Myocyte (in vitro differentiated cells): Measurements from ENCODE around the gene STRBP. TPM values are rescaled to one million over a fixed set of nuclear protein-coding genes. Genes with fewer than 3 reads are reported as not detected.
"Not testable (repeated sequence)": the region's sequence is repeated elsewhere in the genome, so short reads cannot be mapped to it uniquely, and the experiment has no call there.

Source experiments
- DNase-seq: peaks from one replicate; pipeline ENCODE4 v3.0.0-alpha.2; 2012; ENCODE audit warnings: low read depth
- total RNA-seq: library from RNA; depleted of rRNA; stranded (reverse); fragments of >200 nt; gene quantifications from 2 replicates; pipeline ENCODE4 v1.2.3, GENCODE V29; 2014

STRBP gene
- total RNA-seq, 1 donor from 2014 or later = 2.3 TPM

DNA sequence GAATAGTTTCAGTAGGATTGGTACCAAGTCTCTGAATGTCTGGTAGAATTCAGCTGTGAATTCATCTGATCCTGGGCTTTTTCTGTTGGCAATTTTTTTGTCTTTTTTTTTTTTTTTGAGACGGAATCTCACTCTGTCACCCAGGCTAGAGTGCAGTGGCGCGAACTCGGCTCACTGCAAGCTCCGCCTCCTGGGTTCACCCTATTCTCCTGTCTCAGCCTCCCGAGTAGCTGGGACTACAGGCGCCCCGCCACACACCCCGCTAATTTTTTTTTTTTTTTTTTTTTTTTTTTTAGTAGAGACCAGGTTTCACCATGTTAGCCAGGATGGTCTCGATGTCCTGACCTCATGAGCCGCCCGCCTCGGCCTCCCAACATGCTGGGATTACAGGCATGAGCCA lies 67.9 kb downstream of the STRBP start:
- DNase-seq = not testable (repeated sequence)

DNA sequence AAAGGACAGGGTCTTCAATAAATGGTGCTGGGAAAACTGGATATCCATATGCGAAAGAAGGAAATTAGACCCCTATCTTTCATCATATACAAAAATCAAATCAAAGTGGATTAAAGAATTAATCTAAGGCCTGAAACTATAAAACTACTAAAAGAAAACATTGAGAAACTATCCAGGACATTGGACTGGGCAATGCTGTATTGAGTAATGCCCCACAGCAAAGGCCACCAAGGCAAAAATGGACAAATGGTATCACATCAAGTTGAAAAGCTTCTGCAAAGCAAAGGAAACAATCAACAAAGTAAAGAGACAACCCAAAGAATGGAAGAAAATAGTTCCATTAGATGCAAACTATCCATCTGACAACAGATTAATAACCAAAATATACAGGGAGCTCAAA lies 72.3 kb downstream of the STRBP start:
- no peak for DNase-seq

DNA sequence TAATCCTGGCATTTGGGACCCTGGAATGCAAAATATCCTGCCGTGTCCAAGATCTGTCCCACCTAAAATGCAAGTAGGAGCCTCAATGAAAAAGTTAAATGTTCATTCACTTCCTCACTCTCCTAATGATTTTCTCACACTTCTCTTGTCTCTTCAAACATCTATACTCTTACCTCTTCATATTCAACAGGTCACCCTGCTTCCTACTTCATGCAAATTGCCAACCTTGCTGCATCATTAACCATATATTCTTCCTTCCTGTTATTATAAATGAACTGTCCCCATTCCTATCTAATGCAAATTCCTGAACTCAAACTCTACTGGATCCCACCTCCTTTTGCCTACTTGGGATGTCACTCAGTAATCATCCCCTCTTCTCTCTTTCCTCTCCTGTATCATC lies 74.4 kb downstream of the STRBP start:
- no peak for DNase-seq

DNA sequence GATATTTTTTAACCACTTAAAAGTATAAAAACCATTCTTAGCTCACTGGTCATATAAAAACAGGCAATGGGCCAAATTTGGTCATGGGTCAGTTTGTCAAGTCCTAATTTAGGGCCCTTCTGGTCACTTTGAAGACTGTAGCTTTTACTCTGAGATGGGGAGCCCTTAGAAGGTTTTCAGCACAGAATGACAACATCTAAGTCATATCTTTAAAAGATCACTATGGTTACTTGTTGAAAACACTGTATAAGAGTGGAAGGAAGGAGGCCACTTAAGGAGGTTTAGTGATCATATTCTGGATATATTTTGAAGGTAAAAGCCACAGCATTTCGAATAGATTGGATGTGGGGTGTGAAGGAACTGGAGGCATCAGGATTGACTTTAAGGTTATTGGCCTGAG lies 76.7 kb downstream of the STRBP start:
- DNase-seq = no peak

DNA sequence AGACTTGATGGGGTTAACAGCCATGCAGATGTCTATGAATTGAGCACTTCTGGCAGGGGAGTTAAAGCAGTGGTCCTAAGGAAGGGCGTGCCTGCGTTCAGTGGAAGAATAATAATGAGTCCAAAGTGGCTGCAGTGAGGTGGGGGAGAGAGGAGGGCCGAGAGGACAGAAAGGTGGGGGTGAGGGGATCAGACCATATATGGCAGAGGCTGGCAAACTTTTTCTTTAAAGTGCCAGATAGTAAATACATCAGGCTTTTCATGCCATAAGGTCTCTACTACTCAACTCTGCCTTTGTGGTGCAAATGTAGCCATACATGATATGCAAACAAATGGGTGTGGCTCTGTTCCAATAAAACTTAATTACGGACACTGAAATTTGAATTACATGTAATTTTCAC lies 77.1 kb downstream of the STRBP start:
- no peak for DNase-seq

DNA sequence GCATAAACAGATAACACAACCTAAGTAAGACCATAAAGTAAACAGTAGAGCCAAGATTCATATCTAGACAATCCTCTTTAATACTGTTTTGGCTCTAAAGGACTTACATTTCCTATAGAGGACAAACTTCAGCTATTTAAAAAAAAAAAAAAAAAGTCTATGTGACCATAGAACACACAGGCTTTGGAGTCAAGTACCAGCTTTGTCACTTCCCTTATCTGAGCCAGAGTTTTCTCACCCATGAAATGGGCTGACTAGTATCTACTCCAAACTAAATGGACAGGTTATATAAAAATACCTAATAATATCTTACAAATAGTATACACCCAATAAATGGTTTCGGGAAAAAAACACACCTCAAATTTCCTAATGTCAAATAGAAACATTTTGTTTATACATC lies 81.3 kb downstream of the STRBP start:
- no peak for DNase-seq

DNA sequence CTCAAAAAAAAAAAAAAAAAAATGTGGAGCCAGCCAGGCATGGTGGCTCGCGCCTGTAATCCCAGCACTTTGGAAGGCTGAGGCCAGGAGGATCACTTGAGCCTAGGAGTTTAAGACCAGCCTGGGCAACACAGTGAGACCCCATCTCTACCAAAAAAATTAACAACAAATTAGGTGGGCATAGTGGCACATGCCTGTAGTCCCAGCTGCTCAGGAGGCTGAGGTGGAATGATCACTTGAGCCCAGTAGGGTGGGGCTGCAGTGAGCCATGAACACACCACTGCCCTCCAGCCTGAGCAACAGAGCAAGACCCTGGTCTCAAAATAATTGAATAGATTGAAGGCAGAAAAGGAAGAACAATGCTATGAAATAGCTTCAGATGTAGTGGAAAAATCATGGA lies 82.4 kb downstream of the STRBP start:
- not testable (repeated sequence) for DNase-seq

DNA sequence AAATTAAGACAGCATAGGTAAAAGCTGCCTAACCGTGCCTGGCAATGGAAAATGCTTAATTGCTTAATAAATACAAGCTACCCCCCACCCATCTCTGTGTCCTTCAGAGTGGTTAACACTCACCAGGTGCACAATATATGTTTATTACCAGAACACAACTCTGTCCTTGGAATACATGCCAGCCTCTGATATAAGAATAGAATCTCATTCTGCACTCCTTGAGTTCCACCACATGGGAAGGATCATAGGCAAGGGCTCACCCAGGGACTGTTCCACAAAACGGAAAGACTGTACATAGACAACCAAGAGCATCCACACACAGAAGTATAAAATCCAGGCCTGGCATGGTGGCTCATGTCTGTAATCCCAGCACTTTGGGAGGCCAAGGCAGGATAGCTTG lies 91.4 kb downstream of the STRBP start:
- no peak for DNase-seq

DNA sequence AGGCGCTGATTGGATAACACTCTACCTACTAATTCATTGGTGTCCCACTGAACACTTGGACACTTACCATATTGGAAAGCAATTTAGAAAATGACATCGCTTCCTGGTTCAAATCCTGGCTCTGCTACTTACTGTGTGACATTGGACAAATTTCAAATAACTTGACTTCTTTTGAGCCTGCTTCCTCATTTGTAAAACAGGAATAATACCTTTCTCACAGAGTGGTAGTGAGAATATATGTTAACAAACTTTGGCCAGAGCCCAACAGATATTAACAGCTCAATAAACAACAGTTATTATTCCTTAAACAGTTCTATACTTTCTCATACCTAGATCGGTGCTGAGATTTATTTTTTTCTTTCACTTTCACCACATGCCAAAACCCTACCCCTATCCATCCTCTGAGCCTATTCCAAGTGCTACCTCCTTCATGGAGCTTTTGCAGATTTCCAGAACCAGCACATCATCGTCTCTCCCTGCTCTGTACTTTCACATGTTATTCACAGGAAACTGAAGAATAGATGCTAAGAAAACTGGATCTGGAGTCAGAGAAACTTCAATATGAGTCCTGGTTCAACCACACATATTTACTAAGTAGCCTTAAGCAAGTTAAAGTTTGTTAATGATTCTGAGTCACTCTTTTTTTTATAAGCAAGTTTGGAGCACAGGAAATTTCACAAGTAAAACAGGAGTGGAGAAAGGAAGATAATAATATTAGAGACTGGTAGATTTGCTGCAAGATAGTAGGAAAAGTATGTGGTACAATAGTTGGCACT lies 92.3 kb downstream of the STRBP start:
- DNase-seq = no peak

DNA sequence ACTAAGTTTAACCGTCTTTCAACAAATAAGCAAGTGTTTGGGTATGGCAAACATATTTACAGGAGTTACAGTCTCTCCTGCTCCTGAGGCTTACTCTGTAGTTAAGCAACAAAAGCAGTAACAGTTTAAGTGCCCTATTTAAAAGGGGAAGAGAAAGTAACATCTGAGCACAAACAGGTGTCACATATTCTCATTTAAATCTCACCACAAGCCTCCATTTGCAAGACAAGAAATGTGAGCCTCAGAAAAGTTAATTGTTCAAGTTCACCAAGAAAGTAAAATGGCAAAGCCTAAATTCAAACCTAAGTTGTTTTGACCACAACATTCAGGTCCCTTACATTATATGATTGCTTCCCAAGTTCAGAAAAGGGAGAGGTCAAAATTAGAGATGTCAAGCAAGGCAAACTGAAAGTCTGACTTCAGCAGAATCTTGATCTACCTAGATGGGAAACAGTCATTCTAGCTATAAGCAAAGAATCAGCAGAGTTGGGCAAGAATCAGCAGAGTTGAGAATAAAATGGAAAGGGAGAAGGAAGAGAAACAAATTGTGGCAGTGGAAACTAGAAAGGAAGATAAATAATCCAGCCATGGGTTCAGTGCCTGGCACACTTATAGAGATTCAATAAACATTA lies 93.4 kb downstream of the STRBP start:
- DNase-seq = no peak

DNA sequence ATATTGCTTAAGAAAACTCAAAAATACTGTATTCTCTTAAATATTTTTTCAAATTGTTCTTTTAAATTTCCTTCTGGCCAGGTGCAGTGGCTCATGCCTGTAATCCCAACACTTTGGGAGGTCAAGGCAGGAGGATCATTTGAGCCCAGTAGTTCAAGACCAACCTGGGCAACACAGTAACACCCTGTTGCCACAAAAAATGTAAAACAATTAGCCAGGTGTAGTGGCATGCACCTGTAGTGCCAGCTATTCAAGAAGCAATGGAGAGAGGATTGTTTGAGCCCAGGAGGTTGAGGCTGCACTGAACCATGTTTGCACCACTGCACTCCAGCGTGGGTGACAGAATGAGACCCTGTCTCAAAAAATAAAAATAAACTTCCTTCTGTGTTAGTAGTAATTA lies 94.3 kb downstream of the STRBP start:
- DNase-seq = no peak

DNA sequence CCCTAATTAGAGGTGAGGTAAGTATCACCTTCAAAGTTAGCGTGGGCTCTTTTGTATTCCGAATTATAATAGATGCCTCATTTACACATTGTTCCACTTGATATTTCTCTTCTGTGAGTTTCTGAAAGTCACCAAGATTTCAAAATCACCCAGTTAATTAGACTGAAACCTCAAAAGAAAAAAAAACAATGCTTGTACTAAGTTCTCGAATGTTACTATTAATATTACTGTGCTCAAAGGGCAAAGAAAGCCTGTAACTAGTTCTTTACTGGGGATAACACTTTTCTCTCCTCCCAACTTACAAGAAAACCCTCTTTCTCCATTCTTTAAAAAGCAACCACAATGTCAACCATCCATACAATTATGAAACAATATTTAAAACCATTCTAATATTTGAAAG lies 98.5 kb downstream of the STRBP start:
- no peak for DNase-seq

DNA sequence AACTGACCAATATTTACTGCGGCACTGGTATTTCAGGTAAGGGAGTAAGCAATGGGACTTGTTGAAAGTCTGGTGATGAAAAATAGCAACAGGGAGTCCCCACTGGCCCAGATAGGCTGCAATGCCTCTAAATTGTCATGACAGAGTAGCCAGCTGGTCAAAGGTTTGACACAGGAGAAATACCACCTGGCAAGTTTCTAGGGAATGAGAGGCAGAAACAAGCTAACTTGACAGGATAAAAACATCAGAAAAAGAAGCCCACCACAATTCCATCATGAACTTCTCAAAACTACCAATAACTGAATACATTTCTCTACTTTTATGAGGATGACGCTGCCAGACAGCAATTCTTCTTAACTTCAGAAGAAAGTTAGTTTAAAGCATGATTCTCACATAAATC lies 99.8 kb downstream of the STRBP start:
- DNase-seq = no peak

DNA sequence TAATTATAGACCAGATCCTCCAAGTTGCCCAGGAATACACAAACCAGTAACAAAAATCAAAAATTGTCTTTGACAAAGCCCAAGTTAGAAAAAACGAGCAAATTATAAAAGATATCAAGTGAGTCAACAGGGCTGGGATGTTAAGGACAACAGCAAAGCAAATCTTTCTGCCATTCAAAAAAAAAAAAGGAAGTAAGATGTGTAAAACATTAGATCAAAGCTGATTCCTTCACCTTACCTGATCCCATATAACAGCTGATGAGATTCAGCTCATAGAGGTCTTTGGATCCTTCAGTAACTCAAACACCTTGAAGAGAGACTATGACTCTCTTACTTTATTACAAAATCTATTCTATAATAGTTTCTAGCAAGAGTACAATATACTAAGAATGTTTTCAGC lies 100.9 kb downstream of the STRBP start:
- DNase-seq = no peak

DNA sequence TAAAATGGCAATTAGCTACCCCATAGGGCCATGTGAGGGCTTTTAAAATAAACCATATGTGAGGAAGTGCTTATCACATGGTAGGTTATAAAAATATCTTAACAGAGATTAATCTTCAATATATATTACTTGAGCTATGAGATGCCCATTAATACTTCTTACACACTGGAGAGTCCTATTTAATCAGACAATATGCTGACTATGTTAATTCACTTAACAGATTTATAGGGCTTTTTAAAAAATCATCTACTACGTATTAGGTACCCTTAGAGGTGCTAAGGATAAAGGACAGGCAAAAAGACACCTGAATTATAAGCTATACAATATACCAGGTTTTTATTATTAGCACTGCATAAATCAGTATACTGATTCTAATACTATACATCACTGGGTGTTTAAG lies 102.6 kb downstream of the STRBP start:
- no peak for DNase-seq

DNA sequence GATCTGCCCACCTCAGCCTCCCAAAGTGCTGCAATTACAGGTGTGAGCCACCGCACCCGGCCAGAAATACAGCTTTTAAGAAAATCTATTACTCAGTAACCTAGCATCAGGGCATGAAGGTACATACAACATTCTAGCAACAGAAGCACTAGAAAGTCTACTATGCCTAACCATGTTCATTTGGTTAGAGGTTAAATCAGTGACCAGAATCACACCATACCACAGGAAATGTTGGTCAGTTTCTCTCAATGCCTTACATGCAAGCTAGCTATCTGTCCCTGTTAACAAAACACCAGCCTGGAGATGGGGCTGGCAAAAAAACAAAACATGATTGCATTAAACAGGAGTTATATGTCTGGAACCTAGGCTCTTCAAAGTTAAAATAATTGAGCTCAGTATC lies 104.1 kb downstream of the STRBP start:
- DNase-seq = no peak

DNA sequence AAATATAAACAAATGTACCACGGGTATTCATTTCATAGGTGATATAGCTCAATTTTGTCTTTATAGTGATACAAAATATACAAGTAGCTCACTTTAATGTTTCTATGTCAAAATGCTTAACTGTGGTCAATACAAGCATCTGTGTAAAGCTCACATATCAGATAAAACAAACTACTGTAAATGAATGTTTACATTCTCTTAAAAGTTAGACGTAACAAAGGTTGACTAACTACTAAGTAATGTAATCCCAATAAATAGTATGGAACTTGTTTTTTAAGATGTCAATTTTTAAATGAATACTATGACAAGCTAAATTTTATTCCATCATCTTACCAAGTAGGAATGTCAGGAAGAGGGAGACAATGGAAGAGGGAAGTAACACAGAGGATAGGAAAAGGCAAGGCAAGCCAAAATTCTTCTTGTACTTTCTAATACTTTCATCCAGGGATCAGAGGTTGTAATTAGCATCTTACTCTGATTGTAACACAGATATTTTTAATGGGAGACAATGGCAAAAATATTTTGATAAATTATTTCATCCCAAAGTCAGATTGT lies 105.5 kb downstream of the STRBP start:
- no peak for DNase-seq

DNA sequence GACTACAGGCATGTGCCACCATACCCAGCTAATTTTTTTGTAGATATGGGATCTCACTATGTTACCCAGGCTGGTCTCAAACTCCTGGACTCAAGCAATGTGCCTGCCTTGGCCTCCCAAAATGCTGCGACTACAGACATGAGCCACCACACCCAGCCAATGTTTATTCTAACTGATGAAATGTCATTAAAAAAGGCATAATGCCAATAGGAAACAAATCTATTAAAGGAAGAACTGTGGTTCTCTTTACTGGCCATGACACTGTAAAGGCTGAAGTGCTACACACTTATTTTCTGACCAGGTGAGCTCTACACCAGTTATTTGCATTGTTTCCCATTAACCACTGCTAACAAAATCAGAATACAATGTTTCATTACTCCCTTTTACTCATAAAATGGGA lies 106.0 kb downstream of the STRBP start:
- DNase-seq = no peak

DNA sequence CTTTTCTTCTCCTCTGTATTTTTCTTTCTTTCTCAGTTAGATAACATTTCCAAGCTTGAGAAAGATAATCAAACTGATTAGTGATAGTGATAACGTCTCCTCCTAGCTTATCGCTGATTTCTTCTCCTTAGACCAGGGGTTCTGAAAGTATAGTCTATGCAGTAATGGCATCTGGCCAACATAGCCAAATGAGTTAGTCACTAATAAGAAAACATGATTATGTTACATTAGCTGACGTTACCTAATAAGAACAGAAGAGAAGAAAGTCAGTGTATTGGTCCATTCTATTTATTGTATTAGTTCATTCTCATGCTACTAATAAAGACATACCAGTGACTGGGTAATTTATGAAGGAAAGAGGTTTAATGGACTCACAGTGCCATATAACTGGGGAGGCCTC lies 111.2 kb downstream of the STRBP start:
- DNase-seq = no peak

DNA sequence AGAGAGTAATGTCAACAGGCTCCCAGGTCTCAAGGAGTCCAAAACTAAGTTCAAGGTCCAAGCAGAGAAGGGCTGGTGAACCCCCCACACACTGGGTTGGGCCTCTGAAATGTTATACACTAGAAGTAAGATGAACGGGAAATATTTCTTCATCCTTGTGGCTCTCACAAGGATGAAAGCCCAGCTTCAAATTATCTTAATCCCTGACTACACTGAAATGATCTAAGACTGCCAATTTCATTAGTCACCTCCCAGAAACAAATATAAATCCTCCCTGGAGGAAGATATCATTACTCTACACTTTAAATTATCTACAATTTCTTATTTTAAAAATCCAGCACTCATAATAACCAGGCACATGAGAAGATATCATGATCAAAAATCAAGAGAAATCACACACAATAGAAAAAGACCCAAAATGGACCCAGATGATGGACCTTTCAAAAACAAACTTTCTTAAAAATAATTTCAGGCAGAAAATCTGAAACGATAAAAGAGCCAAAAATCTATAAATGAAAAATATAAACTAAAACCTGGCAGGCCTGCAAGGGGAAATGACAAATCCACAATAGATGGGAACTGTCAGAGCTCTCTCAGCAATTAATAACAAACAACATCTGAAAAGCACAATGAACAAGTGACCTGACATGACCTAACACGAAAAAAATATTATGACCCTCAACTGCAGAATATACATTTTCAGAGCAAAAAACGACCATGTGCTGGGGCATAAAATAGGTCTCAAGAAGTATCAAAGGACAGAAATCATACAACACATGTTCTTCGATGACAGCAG lies 117.5 kb downstream of the STRBP start:
- DNase-seq = no peak

DNA sequence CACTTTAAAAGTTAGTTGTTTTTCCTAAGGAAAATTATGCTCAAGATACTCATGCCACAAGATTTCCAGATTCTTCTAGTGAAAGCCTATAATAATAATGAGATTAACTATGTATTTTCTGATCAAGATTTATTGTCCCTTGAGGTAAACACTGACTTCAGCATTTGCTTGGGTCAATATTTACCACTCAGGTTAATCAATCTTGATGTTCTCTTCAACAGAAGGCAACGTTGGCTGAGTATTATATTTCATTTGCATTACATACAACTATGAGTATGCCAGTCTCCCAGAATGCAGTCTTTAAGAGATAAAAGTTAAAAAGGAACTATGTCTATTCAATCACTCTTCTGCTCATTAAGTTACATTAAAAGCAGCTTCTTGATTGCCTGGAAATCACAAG lies 119.3 kb downstream of the STRBP start:
- no peak for DNase-seq

DNA sequence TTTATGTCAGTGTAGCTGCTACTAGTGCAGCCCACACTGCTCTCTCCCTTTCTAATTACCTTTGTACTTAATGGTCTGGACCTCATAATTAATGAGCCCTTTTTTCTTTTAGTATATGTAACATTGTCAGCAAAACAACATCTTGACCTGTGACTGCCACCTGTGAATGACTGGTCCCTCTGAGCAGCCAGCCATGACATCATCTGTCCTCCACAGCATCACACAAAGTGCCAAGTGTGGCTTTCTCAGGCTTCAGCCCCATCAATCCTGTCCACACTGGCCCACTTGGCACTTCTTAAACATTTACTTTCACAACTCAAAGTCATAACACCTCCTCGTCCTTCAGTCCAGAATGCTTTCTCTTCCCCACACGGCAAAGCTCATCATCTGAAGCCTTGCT lies 130.2 kb downstream of the STRBP start:
- DNase-seq = no peak
